Fibroblast of lung (primary cell): Measurements from ENCODE around the gene MFN2. TPM values are rescaled to one million over a fixed set of nuclear protein-coding genes. Genes with fewer than 3 reads are reported as not detected.

ENCODE experiments used
- DNase-seq, 2 donors: peaks; one replicate each; pipeline versions ENCODE4 v3.0.0 to v3.0.0-alpha.2; 2010; ENCODE audit warnings: low read depth in 2 of 2
- H2AFZ ChIP-seq: 2 replicates; pipeline ENCODE4 v1.5.1; 2012; ENCODE audit warnings: low read length, control low read depth, inconsistent platforms
- H3K27ac ChIP-seq: 2 replicates; pipeline ENCODE4 v1.5.1; 2011; ENCODE audit warnings: low read length, control low read depth; ENCODE audit not compliant: insufficient read depth
- H3K27me3 ChIP-seq: 2 replicates; pipeline ENCODE4 v1.5.1; 2011; ENCODE audit warnings: mild to moderate bottlenecking, low read length; ENCODE audit not compliant: control insufficient read depth, insufficient read depth
- H3K36me3 ChIP-seq: 2 replicates; pipeline ENCODE4 v1.5.1; 2011; ENCODE audit warnings: low read length; ENCODE audit not compliant: control insufficient read depth, insufficient read depth
- H3K4me1 ChIP-seq: 2 replicates; pipeline ENCODE4 v1.5.1; 2011; ENCODE audit warnings: low read length; ENCODE audit not compliant: control insufficient read depth, insufficient read depth; ENCODE audit errors: extremely low read depth
- H3K4me2 ChIP-seq: 2 replicates; pipeline ENCODE4 v1.5.1; 2011; ENCODE audit warnings: low read length, control low read depth; ENCODE audit not compliant: insufficient read depth; ENCODE audit errors: extremely low read depth
- H3K4me3 ChIP-seq, 4 experiments: fragments of 200-600 bp in 1 of 4; sonication (generic) in 1 of 4; replicated peaks in 1 of 4; 2 replicates each; pipeline ENCODE4 v1.5.1; 2011 to 2016; ENCODE audit warnings: low read length in 4 of 4, low read depth in 3 of 4, mild to moderate bottlenecking in 3 of 4, control low read depth in 2 of 4, inconsistent platforms in 1 of 4, mixed read lengths in 1 of 4; ENCODE audit not compliant: insufficient read depth in 1 of 4; ENCODE audit errors: control extremely low read depth in 1 of 4
- H3K79me2 ChIP-seq: 2 replicates; pipeline ENCODE4 v1.5.1; 2012; ENCODE audit warnings: mild to moderate bottlenecking, low read length, inconsistent platforms; ENCODE audit not compliant: control insufficient read depth, insufficient read depth
- H3K9ac ChIP-seq: 2 replicates; pipeline ENCODE4 v1.5.1; 2011; ENCODE audit warnings: mild to moderate bottlenecking, low read length, control low read depth; ENCODE audit not compliant: insufficient read depth
- H3K9me3 ChIP-seq: 2 replicates; pipeline ENCODE4 v1.5.1; 2012; ENCODE audit warnings: low read depth, low read length; ENCODE audit not compliant: control insufficient read depth, insufficient read depth
- H4K20me1 ChIP-seq: 2 replicates; pipeline ENCODE4 v1.5.1; 2011; ENCODE audit warnings: low read length; ENCODE audit not compliant: control insufficient read depth, insufficient read depth; ENCODE audit errors: extremely low read depth
- CTCF ChIP-seq, 2 donors: IDR thresholded peaks in 1 of 2; conservative IDR thresholded peaks in 1 of 2; 1 replicate in 1 of 2; 2 replicates in 1 of 2; pipeline ENCODE4 v1.5.1; 2011 to 2012; ENCODE audit warnings: low read length in 2 of 2, control low read depth in 1 of 2, inconsistent platforms in 1 of 2, low read depth in 1 of 2, mild to moderate bottlenecking in 1 of 2
- EZH2 ChIP-seq: IDR thresholded peaks from 2 replicates; pipeline ENCODE4 v1.5.1; 2012; ENCODE audit warnings: low read length, control low read depth, mild to moderate bottlenecking; ENCODE audit errors: missing control alignments
- polyA plus RNA-seq, 2 donors: library from polyadenylated mRNA; depleted of rRNA in 1 of 2; stranded (reverse) in 1 of 2; unstranded in 1 of 2; fragments of >200 nt; gene quantifications; 2 replicates each; pipeline ENCODE4 v1.2.1, GENCODE V29; 2011 to 2012; ENCODE audit warnings: missing spikeins in 1 of 2
- total RNA-seq: library from RNA; depleted of rRNA; stranded (reverse); fragments of >200 nt; gene quantifications from 2 replicates; pipeline ENCODE4 v1.2.1, GENCODE V29; 2014

The MFN2 gene
- total and polyA plus RNA-seq, 2 donors (not counting 1 experiment from before 2014, with no cell fraction given), result 50.6 to 52.5 TPM

GRCh38 chr1:12028248-12028647 is 48.0 kb downstream of the MFN2 start:
- Histone ChIP-seq H3K27me3 (no peaks in the 10 kb centered on the region), H3K9ac (no peak overlapping the region), H3K4me1 (no peaks in the 10 kb centered on the region), H3K79me2 (no peaks in the 10 kb centered on the region), H3K27ac (no peak overlapping the region), H4K20me1 (no peaks in the 10 kb centered on the region), H3K4me3 (no peak overlapping the region), H3K9me3 (no peaks in the 10 kb centered on the region), H3K4me2 (no peak overlapping the region), H2AFZ (no peak overlapping the region), H3K36me3 (peaks cover 16% of the 10 kb centered on the region)
- no peak for TF ChIP-seq CTCF (conservative IDR thresholded peaks at IDR 0.05 in 1 of 2, IDR thresholded peaks at IDR 0.05 in 1 of 2; ENCODE audit: low read depth in 1 of 2, low read length in 2 of 2)
- TF ChIP-seq EZH2, result no peak
- DNase-seq, result no peak

DNA sequence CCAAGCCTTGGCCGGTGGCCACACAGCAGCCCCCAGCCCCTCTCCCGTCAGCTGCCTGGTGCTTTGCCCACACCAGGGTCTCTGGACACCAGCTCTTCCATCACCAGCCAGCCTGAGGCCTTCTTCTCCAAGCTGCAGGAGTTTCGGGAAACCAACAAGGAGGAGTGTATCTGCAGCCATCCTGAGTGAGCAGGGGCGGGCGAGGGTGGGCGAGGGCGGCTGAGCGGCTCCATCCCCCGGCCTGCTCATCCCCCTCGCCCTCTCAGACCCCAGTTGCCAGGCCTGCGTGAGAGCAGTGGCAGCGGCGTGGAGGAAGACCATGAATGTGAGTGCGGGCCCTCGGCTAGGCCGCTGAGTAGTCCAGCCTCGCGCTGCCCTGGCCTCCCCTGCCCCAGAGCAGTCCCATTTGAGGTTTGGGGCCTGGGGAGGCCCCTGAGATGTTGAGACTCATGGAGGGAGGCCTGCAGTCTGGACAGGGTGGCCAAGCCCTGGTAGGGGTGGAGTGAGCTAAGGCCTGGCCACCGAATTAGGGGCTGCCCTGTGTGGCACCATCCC is 48.8 kb downstream of the MFN2 start:
- Histone ChIP-seq H3K9ac (no peak overlapping the region), H3K4me3 (no peak overlapping the region), H3K4me2 (no peak overlapping the region), H4K20me1 (no peaks in the 10 kb centered on the region), H3K9me3 (no peaks in the 10 kb centered on the region), H3K4me1 (no peaks in the 10 kb centered on the region), H3K27ac (no peak overlapping the region), H2AFZ (no peak overlapping the region), H3K27me3 (no peaks in the 10 kb centered on the region), H3K36me3 (peaks cover 13% of the 10 kb centered on the region), H3K79me2 (no peaks in the 10 kb centered on the region)
- DNase-seq, result no peak
- TF ChIP-seq CTCF (conservative IDR thresholded peaks at IDR 0.05 in 1 of 2, IDR thresholded peaks at IDR 0.05 in 1 of 2; ENCODE audit: low read depth in 1 of 2, low read length in 2 of 2) (no peak), EZH2 (no peak)

GRCh38 chr1:12029720-12030339 is 49.6 kb downstream of the MFN2 start:
- Histone ChIP-seq H3K9me3 (no peaks in the 10 kb centered on the region), H3K79me2 (no peaks in the 10 kb centered on the region), H3K27me3 (no peaks in the 10 kb centered on the region), H3K9ac (no peak overlapping the region), H3K36me3 (peaks cover 11% of the 10 kb centered on the region), H3K4me1 (no peaks in the 10 kb centered on the region), H3K4me3 (no peak overlapping the region), H3K27ac (no peak overlapping the region), H2AFZ (no peak overlapping the region), H4K20me1 (no peaks in the 10 kb centered on the region), H3K4me2 (no peak overlapping the region)
- DNase-seq, result no peak
- TF ChIP-seq EZH2, result no peak
- TF ChIP-seq CTCF (conservative IDR thresholded peaks at IDR 0.05 in 1 of 2, IDR thresholded peaks at IDR 0.05 in 1 of 2; ENCODE audit: low read depth in 1 of 2, low read length in 2 of 2), result no peak
